Prostate gland (tissue), 2 donors: ENCODE measurements around the gene MGLL.

ENCODE experiments used
- CTCF ChIP-seq, 4 experiments: fragments of 200-600 bp in 2 of 4; fragments of 450-650 bp in 2 of 4; sonication (generic) in 2 of 4; IDR thresholded peaks; 1 replicate in 3 of 4; 2 replicates in 1 of 4; pipeline ENCODE4 v1.5.1; 2016 to 2019; ENCODE audit warnings: antibody characterized with exemption in 4 of 4, mild to moderate bottlenecking in 2 of 4, moderate library complexity in 2 of 4
- POLR2A ChIP-seq: fragments of 450-650 bp; IDR thresholded peaks from one replicate; pipeline ENCODE4 v1.6.1; 2016; ENCODE audit warnings: antibody characterized with exemption, mild to moderate bottlenecking

- no peak for TF ChIP-seq CTCF (IDR thresholded peaks at IDR 0.05)
- no peak for TF ChIP-seq POLR2A
These were observed 23.6 kb downstream of the MGLL start for GRCh38 chr3:127798716-127799115.
